ENCODE data around the gene ZNF497. TPM values are rescaled to one million over a fixed set of nuclear protein-coding genes. Genes with fewer than 3 reads are reported as not detected.
A peak's percentile ranks its signal among the peaks of the same experiment; 100 is the strongest.

ZNF497 gene
- total and polyA plus RNA-seq, 2 of the 13 experiments (the other 11 are each of a cell fraction or from before 2014, with no cell fraction given): 1.5 to 1.9 TPM

DNA sequence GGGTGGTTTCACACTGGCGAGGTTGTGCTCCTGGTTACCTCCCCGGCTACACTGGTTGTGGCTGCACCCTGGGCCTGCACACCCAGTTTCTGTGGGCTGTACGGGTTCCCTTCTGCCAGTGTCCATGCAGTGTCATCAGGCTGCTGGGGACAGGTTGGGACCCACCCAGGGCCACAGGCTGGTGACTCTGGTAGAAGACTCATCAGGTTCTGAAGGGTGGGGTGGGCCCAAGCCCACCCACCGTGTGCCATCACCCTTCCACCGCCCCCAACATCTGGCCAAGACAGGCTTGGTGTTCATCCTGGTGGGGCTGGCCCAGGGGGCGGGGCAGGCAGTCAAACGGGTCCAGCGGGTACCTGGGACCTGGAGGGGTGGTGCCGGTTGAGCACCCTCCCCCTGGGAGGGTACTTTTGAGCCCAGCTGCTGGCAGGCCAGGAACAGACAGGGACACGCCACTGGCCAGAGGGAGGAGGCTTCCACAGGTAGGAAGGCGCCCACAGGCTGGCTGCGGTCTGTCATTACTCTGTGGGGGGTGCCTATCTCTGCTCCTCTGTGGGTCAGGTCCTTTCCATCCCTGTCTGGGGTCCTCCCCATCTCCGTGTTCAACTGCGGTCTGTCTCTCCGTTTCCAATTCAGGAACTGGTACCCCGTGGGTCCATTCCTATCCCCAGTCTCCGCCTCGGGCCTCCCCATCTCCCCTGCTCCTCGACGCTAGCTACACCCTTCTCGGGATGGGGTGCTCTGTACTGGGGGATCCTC, 32.8 kb upstream of the ZNF497 start, which contains the start of gene RNF225 (continued):
- TF ChIP-seq HMGXB4 (CRISPR knock-in tag; IDR thresholded peaks at IDR 0.05; ENCODE audit: borderline replicate concordance in 1 of 2, low read depth in 1 of 2): no peak
- TF ChIP-seq BHLHE40 (IDR thresholded peaks at IDR 0.05; ENCODE audit: low read length): no peak
- TF ChIP-seq MBNL3 (CRISPR knock-in tag; conservative IDR thresholded peaks at IDR 0.05): no peak
- no peak for TF ChIP-seq FOXA3 (CRISPR knock-in tag; IDR thresholded peaks at IDR 0.05)
- TF ChIP-seq ZNF44 (CRISPR knock-in tag; IDR thresholded peaks at IDR 0.05): no peak
- TF ChIP-seq TARDBP (CRISPR knock-in tag; IDR thresholded peaks at IDR 0.05): 0 out of 2 replicates have a peak, but pooled peaks have one; percentile 40
- TF ChIP-seq PHB2 (IDR thresholded peaks at IDR 0.05; ENCODE audit: partially characterized antibody): no peak
- TF ChIP-seq ZNF17 (CRISPR knock-in tag; IDR thresholded peaks at IDR 0.05): no peak
- peak; percentile 51; the same call in 1 of the 2 replicates for TF ChIP-seq POLR2AphosphoS2 (IDR thresholded peaks at IDR 0.05; ENCODE audit: low read depth, low read length)
- TF ChIP-seq, protein P1, sequence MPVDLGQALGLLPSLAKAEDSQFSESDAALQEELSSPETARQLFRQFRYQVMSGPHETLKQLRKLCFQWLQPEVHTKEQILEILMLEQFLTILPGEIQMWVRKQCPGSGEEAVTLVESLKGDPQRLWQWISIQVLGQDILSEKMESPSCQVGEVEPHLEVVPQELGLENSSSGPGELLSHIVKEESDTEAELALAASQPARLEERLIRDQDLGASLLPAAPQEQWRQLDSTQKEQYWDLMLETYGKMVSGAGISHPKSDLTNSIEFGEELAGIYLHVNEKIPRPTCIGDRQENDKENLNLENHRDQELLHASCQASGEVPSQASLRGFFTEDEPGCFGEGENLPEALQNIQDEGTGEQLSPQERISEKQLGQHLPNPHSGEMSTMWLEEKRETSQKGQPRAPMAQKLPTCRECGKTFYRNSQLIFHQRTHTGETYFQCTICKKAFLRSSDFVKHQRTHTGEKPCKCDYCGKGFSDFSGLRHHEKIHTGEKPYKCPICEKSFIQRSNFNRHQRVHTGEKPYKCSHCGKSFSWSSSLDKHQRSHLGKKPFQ (CRISPR knock-in tag; IDR thresholded peaks at IDR 0.05; ENCODE audit: insufficient replicate concordance): no peak
- TF ChIP-seq POLR2AphosphoS5 (IDR thresholded peaks at IDR 0.05; ENCODE audit: low read depth, low read length): peak; percentile 42; the same call in 1 of the 2 replicates
- 0 out of 2 replicates have a peak, but pooled peaks have one; percentile 39 for TF ChIP-seq ZNF740 (CRISPR knock-in tag; IDR thresholded peaks at IDR 0.05)
- peak; percentile 49 for TF ChIP-seq RBM22 (optimal IDR thresholded peaks at IDR 0.05; ENCODE audit: low read length)
- 0 out of 2 replicates have a peak, but pooled peaks have one; percentile 31 for TF ChIP-seq ZNF589 (CRISPR knock-in tag; conservative IDR thresholded peaks at IDR 0.05)
- TF ChIP-seq CREM (IDR thresholded peaks at IDR 0.05): no peak
- no peak for TF ChIP-seq CREM (CRISPR knock-in tag; IDR thresholded peaks at IDR 0.05)
- 0 out of 2 replicates have a peak, but pooled peaks have one; percentile 47 for TF ChIP-seq ZNF615 (CRISPR knock-in tag; IDR thresholded peaks at IDR 0.05; ENCODE audit: borderline replicate concordance)
- TF ChIP-seq ZNF530 (CRISPR knock-in tag; IDR thresholded peaks at IDR 0.05; ENCODE audit: low read depth): no peak
- TF ChIP-seq PLSCR1 (CRISPR knock-in tag; IDR thresholded peaks at IDR 0.05; ENCODE audit: borderline replicate concordance): no peak
- no peak for TF ChIP-seq YEATS2 (CRISPR knock-in tag; IDR thresholded peaks at IDR 0.05; ENCODE audit: borderline replicate concordance)
- 0 out of 2 replicates have a peak, but pooled peaks have one; percentile 6 for TF ChIP-seq GATA4 (IDR thresholded peaks at IDR 0.05; ENCODE audit: borderline replicate concordance, low read depth)
- 0 out of 2 replicates have a peak, but pooled peaks have one; percentile 40 for TF ChIP-seq MBD4 (IDR thresholded peaks at IDR 0.05; ENCODE audit: borderline replicate concordance, low read length)
- TF ChIP-seq ZBTB20 (CRISPR knock-in tag; IDR thresholded peaks at IDR 0.05; ENCODE audit: borderline replicate concordance, low read depth): no peak
